Endometrial microvascular endothelial cells (primary cell): ENCODE results near the gene WNT16. TPM values are rescaled to one million over a fixed set of nuclear protein-coding genes. Genes with fewer than 3 reads are reported as not detected.

ENCODE experiments used
- in situ Hi-C: cut with HindIII; loops from 2 replicates; pipeline ENCODE4 v1.10.0; 2017; ENCODE audit warnings: low sequenced_read_pairs, low pct_unique_long_range_greater_than_20kb; ENCODE audit errors: inconsistent ontology term
- total RNA-seq: library from RNA; depleted of rRNA; stranded (reverse); fragments of >200 nt; gene quantifications from one replicate; pipeline ENCODE4 v1.2.3, GENCODE V29; 2015; ENCODE audit errors: inconsistent ontology term

WNT16 gene
- total RNA-seq, 1 donor from 2014 or later: not detected

DNA sequence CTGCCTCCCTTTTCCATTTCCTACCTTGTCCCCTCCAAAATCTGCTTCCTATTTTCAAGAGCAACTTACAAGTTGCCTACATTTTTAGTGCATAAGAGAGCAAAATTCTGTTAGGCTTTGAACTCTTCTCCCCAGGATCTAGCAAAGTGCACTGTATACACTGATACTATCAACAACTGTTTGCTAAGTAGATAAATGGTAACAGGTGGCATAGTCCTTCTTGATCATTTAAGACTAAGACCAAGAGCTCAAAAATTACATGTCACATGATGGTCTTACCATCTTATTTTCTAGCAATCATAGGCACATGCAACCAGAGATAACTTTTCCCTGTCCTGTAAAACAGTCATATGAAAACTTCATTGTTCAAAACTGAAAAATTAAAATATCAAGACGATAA is 51.1 kb downstream of the WNT16 start:
- in situ Hi-C loops: no loop called here

DNA sequence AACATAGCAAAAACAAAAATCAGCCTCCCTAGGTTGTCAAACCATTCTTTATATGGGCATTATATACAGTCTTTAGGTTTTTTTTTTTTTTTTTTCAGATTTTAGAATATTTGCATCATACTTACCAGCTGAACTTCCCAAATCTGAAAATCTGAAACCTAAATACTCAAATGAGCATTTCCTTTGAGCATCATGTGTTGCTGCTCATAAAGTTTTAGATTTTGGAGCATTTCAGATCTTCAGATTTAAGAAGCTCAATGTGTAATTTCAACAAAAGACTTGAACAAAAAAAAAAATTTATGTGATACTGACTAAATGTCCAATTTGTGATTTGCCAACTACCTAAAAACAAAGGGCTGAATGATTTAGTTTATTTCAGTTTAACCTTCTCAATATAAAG is 53.7 kb downstream of the WNT16 start:
- in situ Hi-C loops: no loop called here

DNA sequence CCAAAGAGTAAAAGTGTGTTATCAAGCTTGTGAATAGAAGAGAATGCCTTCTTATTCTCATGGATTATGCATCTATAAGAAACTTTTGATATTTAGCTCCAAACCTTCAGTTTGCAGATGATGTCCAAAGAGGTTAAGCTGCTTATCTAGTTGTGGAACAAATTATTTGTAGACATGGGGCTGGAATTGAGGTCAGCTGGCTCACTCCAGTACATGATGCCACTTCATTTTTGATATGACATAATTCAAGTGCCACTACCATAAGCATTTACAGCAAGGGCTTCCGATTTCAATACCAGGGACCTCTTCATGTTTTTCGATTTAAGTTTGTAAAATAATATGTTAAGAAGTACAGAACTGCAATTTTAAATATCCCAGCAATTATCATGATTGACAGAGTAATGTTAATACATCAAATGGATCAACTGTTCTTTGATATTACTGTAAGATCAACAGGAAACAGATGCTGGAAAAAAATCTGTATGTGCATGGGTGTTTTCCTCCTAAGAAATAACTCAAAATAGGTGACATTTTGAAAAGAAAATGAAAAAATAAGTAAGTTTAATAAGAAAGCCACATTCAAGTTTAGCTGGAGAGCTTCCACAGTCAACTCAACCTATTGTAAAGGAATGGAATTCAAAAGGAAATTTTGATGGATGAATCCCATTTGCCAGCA is 54.6 kb downstream of the WNT16 start:
- in situ Hi-C loops: no loop called here

GRCh38 chr7:121384265-121384664 is 55.5 kb downstream of the WNT16 start:
- in situ Hi-C loops: no loop called here

DNA sequence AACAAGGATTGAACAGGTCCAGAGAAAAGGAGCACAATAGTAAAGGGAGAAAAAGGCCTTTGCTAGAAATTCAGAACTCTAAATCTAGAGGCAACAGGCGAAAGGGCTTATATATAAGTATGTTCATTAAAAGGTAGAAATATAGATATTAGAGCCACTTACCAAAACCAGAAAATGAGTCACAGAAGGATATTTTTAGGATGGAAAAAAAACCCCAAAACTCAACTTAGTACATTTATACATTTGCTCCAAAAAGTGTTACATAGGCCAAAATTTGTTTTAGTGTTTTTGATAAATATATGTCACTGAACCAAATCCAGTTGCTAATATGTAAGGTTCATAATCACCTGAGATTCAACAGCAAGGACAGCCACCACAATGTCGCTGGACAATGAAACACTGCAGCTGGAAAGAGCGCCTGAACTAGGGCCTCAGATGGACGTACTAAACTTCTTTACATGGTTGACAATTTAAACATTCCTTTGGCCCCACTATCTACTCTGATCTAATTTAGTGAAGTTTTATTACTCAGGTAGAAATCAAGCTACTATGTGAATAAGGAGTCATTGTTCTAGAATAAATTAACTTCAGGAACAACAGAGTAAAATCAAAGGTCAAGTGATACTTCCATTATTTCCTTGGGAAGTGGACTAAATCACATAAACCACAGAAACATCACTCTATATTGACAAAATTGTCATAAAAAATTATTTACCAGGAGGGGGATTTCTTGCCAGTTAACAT is 56.4 kb downstream of the WNT16 start:
- in situ Hi-C loops: no loop called here

DNA sequence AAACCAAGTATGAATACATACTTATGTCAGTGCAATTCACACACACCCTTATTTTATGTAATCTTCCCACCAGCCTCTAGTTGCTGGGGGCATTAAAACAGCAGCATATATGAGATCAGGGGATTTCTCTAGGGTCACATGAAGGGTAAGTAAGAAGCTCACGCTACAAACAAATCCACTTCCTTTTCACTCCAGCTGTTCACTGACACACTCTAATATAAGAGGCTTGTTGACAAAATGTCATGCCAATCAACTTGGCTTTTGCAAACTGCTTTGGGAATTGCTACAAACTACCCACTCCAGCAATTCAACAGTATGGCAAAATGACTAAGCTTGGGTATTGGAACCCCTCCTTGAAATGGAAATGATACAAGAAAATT is 57.0 kb downstream of the WNT16 start:
- in situ Hi-C loops: no loop called here

- in situ Hi-C loops: no loop called here
Measured at GRCh38 chr7:121388950-121389349, 60.1 kb downstream of the WNT16 start.

GRCh38 chr7:121390109-121390508 is 61.3 kb downstream of the WNT16 start:
- in situ Hi-C loops: no loop called here

- in situ Hi-C loops: no loop called here
Measured at GRCh38 chr7:121390617-121391016, 61.8 kb downstream of the WNT16 start.

Other genes starting within 250 kb of the WNT16 start
- gene FAM3C, start 67.3 kb downstream of the WNT16 start, total RNA-seq: 53.0 TPM